Stimulated activated CD4-positive, alpha-beta T cell treated with anti-CD3 and anti-CD28 coated beads, Interleukin-4, amount 100 ng/mL, for 1 hour (primary cell): ENCODE measurements around the gene NGFR.
A peak's percentile ranks its signal among the peaks of the same experiment; 100 is the strongest.

Experiments used
- DNase-seq: peaks from one replicate; pipeline ENCODE4 v3.0.0-alpha.2; 2020

NGFR gene, protein sequence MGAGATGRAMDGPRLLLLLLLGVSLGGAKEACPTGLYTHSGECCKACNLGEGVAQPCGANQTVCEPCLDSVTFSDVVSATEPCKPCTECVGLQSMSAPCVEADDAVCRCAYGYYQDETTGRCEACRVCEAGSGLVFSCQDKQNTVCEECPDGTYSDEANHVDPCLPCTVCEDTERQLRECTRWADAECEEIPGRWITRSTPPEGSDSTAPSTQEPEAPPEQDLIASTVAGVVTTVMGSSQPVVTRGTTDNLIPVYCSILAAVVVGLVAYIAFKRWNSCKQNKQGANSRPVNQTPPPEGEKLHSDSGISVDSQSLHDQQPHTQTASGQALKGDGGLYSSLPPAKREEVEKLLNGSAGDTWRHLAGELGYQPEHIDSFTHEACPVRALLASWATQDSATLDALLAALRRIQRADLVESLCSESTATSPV

DNA sequence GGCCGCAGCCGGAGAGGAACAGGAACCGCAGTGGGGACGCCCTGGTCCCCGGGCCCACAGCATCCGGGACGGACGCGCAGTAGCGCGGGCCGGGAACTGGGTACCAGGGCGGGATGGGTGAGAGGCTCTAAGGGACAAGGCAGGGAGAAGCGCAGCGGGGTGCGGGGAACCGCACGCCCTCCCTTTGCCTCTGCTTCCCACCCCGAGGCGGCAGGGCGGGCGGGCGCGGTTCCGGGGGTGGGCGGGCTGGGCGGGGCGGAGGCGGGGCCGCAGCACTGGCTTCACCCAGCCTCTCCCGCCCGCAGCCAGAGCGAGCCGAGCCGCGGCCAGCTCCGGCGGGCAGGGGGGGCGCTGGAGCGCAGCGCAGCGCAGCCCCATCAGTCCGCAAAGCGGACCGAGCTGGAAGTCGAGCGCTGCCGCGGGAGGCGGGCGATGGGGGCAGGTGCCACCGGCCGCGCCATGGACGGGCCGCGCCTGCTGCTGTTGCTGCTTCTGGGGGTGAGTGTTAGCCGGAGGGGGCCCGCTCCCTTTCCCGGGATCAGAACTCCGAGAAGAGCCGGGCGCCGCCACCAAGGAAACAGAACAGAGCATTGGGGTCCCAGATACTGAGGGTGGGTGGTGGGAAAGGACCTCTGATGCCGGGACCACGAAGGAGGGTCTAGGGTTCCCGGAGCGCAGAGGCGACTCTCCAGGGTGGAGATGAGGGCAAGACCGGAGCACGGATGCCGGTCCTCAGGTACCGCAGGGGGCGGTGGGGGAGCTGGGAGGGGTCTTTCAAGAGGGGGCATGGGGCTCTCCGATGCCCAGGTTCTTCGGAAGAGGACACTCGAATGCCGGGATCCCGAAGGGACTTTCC is at the start of gene NGFR:
NGFR (plus strand) TSS at position 308 of the 856 bp plus-strand sequence; CDS start at position 433, 125 bp downstream.
- peak; percentile 53 for DNase-seq

DNA sequence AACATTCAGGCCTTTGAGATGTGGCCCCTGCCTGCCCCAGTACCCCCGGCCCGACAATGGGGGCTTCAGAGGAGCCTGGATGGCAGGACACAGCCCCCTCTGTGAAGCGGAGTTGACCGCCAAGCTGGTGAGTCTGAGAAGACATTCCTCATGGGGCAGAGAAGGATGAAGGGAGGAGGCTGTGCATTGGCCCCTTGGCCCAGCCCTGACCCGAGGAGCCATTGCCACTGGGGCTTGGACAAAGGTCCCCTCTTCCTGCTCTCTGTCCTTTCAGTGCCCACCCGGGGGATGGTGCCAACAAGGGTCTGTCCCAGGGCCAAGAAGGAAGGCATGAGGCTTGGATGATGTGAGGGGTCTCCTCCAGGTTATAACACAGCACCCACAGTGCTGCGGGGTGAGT is 49.5 kb upstream of the NGFR start:
- no peak for DNase-seq

DNA sequence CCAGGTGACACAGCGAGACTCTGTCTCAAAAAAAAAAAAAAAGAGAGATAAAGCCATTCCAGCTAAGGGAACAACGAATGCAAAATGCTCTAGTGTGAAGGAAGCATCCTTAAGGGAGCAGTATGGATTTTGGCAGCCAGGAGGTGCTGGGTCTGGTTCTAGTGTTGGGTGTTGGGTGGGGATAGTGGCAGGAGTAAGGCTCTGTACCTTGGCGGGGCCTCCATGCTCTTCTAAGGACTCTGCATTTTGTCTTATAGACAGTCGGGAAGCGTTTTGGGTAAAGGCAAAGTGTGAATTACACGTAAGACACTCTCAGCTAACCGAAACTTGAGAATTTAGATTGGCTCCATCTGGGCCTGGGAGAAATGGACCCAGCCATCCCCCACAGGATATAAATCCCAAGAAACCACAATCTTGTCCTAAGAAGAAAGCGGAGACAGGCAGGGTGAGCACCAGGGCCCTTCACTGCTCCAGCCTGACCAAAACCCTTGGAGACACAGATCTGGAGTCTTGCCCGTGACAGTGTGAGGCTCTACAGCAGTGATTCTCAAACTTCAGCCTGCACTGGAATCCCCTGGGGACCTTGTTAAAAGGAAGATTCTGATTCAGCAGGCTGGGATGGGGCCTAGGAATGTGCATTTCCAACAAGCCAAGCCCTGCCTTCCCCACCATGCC is 47.3 kb upstream of the NGFR start:
- no peak for DNase-seq

DNA sequence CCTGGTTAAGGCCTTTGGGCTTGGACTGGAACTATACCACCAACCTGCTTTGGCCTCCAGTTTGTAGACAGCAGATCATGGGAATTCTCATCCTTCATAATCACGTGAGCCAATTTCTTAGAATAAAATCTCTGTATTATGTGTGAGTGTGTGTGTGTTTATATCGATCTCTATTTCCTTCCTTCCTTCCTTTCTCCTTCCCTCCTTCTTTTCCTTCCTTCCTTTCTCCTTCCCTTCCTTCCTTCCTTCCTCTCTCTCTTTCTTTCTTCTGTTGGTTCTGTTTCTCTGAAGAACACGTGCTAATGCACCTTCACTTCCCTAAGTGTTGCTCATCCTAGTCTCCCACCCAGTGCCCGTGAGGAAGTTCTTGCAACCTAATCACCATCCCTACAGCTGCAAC is 44.9 kb upstream of the NGFR start:
- no peak for DNase-seq

DNA sequence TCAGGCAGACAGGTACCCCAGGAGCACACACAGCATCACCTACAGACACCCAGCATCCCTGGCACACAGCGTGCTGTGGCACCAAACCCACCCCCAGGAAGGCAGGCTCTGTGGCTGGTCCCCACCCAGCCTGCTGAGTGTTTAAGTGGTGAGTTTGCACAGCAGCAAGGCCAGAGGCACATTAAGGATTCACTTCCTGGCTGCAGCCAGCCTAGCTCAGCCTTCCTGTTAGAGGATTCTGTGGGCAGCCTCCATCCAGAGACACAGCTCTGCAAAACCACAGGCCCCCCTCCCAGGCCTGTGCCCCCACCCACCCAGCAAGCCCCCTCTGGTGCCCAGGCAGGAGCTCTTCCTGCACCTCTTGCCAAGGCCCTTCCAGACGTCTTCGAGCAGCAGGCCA is 44.4 kb upstream of the NGFR start:
- DNase-seq = no peak

DNA sequence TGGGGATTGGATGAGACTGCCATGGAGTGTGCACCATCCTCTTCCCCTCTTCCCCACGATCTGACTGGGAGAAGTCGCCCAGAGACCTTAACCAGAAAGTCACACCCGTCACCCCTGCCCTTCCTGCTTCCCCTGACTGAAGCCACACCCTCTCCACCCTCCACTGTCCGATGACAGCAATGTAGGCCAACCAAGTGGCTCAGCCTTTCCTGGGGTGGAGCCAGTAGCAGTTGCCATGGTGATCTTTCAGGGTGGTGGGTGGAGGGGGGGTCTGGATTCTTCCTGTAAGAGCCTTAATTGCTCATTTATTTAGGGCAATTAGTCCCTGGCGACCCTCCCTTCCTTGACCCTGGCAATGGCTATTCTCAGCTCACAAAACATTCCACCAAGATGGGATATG is 42.9 kb upstream of the NGFR start:
- no peak for DNase-seq

DNA sequence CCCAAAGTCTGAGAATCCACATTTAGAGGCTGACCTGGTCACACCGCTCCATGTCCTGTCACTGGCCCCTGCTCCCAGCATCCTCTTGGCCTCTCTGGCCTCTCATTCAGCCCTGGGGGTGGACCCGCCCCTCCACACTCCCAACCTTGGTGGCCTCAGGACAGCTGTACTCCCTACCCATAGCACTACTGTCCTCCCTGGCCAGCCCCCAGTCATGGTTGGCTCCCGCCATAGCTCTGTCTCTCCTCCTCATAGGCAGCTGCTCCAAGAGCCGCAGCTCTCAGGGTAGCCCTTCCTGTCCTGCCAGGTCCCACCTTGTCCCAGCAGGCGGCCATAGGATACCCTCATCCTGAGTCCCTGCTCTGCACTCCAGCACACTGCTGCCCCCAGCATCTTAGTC is 42.4 kb upstream of the NGFR start:
- DNase-seq = no peak

DNA sequence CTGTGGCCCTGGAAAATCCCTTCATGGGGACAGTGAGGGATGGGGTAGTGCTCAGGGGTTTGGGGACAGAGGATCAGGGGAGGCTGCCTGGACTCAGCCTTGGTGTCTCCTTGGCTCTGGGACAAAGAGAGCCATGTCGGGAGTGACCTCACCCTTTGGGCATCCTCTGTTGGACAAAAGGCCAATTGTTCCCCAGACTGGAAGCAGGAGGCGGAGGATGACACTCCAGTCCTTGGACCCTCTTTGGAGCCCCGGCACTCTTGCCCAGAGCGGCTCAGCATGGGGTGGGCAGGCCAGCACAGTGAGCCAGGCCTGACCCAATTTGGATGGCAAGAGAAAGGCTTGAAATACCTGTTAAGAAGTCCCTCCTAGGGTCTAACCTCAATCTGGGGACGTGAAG is 41.0 kb upstream of the NGFR start:
- DNase-seq = no peak

DNA sequence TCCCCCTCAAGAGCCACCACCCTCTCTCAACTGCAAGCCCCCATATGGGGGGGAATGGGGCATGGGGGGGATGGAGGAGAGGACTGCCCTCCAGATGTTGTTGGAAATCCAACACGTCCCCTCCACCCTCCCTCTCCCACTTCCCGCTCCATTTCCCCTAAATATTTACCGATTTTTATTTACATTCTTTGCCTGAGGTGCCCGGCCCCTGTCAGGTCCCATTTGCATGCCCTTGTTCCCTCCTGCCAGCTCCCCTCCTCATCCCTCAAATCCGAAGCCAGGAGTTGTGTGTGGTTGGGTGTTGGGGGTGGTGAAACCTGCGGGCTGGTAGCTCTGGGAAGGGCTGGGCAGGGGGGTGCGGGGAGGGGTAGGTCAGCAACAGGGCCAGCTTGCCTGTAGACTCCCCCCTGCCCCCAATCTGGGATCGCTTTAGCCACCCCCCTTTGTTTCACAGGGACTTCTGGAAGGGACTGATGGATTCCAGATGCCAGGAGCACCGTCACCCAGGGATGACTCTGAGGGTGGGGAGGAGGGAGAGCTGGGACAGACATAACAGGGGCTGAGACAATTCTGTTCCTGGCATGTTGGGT is 39.7 kb upstream of the NGFR start:
- no peak for DNase-seq

DNA sequence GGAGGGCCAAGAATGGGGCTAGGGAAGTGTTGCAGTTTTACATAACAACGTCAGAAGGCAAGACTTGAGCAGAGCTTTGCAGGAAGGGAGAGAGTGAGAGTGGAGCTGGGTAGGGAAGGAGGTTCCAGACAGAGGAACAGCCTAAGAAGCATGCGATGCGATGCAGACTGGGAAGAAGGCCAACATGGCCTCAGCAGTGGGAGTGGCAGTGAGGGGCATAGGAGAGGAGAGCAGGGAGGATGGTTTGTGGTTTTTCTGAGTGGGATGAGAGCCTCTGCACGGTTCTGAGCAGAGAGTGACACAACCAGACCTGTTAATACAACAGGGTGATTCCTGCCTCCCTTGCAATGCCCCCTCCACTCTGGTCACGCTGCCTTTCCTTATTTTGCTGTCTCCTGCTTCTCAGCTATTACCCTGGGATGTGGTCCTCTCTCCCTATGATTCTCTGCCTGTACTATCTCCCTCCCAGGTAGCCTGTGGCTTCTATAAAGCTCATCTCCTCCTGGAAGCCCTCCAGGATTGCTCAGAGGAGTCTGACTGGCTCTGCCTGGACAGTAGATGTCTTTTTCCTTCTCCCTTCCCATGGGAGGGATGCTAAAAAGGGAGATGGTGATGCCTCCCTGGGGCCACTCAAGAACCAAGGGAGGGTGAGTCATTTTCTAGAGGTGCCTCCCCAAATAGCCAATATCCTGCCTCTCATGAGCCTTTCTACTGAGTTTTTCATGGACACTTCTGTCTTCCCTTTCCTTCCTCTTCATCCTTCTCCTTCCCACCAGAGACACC is 38.7 kb upstream of the NGFR start:
- DNase-seq = no peak

DNA sequence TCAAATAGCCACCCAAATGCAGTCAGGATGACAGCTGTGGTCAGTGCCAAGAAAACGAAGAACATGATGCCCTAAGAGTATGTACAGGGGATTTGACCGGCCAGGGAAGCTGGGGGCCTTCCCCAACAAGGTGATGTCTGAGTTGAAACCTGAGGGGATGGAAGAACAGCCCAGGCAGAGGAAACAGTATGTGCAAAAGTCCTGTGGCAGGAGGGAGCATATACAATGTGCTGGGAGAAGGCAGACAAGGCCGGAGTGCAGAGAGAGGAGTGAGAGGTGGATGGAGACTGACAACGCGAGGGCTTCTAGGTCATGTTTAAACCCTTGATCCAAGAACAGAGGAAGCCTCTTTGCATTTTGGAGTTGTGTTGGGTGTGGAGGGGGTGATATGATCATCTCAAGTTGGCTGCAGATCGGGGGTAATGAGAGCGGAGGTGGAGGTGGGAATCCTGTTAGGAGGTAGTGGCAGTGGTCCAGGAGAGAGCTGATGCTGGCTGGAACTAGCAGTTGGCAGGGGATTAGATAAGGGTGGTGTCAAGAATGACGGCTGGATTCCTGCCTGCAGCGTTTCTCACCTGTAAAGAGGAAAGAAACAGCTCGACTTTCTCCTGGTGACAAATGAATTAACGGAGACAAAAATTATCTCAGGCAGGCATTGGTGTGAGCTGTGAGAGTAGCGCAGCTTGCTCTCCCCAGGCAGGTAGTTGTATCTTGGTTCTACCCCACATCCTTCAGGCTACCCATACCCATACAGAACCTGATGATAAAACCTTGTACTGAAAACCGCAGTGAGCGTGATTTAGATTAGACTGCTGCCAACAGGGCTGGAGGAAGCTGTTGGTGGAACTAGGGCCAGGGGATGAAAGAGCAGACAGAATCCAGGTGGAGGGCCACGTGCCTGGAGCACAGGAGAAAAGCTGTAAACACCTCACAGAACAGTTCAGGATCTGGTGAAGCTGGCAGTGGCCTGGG is 37.2 kb upstream of the NGFR start:
- DNase-seq = no peak

DNA sequence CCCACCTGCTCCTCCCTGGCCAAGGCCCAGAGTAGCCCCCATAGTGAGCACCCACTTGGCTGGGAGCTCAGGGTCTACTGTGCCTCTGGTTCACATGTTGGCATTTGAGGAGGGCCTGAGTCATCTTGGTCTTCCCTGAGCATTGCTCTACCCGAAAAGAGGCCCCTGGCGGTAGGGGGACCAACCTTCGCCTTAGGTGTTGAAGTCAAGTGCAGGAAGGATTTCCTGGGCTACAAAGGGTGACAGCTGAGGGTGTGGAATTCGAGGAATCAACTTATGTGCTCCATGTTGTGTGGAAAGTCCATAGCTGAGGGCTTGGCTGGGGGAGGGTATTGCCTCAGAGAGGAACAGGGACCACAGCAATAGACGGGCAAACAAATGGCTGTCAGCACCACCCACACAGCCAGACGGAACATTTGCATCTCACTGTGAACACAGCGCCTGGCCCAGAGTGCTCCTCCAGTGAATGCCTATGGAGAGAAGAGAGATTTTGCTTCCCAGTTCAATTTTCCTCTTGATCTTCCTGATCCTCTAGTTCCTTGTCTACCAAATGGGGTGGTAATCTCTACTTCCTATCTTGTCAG is 35.6 kb upstream of the NGFR start:
- DNase-seq = no peak

DNA sequence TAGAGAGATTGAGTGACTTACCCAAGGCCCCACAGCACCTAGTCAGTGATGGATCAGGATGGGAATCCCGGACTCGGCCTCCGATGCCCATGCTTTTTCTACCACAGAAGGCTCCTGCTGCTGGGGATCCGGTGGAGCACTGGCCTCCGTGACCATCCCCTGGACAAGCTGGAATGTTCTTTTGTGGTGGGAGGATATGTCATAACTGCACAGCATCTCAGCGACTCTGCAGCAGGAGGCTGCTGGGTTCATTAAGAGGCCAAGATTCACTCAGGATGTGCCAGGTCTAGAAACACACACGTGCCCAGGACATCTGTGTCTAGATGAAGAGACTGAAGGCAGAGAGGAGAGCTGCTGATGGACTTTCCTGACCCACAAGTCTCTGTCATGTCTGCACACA is 34.7 kb upstream of the NGFR start:
- DNase-seq = no peak

DNA sequence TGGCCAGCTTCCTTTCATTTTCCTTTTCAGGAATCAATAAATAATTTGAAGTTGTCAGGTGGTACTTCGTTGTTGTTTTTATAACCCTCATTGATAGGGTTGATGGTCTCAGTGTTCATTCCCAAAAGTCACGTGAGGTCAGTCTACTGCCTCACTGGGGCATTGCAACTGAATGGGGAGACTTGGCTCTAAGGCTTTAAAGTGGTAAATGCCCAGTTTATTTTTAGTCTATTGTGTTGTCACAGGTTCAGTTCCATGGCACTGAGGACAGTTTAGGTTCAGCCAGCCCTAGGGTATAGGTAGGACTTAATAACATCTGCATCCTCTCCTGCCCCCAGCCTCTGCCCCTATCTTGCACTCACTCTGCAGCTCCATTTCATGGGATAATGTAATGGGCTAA is 33.5 kb upstream of the NGFR start:
- DNase-seq = no peak

DNA sequence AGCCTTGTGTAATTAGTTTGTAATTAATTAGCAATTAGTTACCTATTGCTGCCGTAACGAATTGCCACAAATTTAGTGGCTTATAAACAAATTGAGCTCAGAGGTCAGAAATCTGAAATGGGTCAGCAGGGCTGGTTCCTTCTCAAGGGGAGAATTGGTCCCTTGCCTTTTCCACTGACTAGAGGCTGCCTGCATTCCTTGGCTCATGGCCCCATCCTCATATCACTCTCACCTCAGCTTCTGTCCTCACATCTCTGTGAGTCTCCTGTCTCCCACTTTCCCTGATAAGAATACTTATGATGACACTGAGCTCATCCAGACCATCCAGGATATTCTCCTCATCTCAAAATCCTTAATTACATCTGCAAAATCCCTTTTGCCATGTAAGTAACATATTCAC is 31.0 kb upstream of the NGFR start:
- DNase-seq = no peak

DNA sequence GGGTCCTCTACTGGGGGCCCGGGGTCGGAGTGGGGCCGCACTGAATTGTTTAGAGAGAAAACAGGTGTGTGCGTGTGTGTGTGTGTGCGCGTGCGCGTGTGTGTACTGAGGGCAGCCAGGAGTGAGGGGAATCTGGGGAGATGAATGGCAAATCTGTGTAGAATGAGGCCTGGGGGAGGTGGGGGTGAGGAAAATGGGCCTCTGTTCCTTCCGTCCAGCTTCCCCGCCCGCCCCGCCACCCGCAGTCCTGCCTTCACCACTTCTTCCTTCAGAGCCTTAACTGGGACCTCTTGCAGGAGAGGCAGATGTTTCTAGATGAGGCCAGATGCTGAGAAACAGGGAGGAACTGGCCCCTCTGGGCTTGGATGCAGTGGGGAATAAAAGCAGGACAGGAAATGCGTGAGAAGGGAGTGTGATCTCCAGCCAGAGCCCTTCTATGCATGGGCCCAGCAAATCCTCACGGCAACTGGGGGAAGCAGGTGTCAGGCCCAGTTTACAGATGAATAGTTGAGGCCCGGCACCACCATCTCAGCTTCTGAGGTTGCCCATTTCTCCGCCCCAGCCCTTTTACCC is 29.7 kb upstream of the NGFR start:
- DNase-seq = no peak

DNA sequence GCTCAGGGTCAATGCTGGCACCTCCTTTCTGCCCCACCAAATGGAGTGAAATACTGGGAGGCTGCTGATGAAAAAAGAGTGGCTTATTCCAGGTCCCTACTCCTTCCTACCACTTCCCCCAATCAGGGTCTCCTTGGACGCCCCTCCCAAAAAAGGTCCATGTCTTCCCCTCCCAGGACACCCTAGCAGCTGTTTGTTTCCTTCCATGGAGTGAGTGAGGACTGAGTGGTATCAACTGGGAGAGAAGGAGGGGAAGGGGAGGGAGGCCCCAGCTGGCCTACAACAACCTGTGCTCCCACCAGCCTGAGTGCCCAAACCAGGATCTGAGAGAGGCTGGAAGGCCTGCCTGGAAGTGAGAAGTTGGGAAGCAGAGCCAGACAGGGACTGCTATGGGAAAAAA is 28.7 kb upstream of the NGFR start:
- no peak for DNase-seq

DNA sequence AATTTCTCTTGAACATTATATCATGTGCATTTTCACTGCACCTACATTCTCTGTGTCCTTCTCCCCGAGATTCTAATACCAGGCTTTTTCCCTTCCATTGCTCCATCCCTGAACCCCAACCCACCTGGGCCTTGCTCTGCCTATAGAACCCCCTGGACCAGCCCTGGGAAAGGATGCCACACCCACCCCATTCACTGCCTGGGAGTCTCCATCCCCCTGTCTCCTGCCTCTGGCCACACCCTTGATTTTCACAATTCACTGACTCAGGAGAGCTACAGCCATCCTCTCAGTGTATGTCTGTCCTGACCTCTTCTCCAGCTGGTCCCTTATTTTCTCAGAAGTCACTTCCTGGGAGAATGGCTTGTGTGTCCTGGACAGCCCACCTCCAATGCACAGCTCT is 27.9 kb upstream of the NGFR start:
- DNase-seq = no peak

DNA sequence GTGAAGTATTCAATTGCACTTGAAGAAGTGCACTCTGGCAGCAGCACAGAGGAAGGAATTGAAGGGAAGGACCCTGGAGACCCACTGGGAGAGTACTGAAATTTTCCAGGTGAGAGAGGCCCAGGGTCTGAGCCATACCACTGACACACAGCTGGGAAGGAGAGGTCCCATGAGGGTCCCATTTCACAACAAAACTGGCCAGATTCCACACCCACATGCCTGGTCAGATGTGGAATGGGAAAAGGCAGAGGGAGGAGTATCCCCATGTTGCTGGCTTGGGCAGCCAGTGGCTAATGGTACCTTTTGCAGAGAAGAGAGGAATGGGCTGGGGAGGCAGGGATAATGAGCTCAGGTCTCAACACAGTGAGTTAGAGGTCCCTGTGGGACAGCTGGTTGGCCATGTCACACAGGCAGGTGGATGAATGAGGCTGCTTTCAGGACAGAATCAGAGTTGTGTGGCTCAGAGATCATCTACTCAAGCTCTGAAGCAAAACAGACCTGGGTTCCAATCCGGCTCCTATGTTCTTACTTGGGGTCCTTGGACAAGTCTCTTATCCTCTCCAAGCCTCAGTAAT is 26.2 kb upstream of the NGFR start:
- DNase-seq = no peak
